Activated effector memory CD4-positive, alpha-beta T cell treated with Interleukin-2 at 50 U/mL for 16 hours (primary cell): ENCODE data around the gene MVP.

ENCODE experiments used
- DNase-seq: peaks from one replicate; pipeline ENCODE4 v3.0.0-alpha.2; 2020

Gene MVP

GRCh38 chr16:29804455-29805231, 15.6 kb upstream of the MVP start:
- DNase-seq = no peak

GRCh38 chr16:29805232-29806098, 14.8 kb upstream of the MVP start:
- peak; percentile 98 for DNase-seq

GRCh38 chr16:29806099-29806579, 14.1 kb upstream of the MVP start, which contains the start of gene MAZ:
TSS of gene MAZ (plus strand) at chr16:29806529. CDS start at chr16:29806702, 173 bp downstream.
- no peak for DNase-seq

DNA sequence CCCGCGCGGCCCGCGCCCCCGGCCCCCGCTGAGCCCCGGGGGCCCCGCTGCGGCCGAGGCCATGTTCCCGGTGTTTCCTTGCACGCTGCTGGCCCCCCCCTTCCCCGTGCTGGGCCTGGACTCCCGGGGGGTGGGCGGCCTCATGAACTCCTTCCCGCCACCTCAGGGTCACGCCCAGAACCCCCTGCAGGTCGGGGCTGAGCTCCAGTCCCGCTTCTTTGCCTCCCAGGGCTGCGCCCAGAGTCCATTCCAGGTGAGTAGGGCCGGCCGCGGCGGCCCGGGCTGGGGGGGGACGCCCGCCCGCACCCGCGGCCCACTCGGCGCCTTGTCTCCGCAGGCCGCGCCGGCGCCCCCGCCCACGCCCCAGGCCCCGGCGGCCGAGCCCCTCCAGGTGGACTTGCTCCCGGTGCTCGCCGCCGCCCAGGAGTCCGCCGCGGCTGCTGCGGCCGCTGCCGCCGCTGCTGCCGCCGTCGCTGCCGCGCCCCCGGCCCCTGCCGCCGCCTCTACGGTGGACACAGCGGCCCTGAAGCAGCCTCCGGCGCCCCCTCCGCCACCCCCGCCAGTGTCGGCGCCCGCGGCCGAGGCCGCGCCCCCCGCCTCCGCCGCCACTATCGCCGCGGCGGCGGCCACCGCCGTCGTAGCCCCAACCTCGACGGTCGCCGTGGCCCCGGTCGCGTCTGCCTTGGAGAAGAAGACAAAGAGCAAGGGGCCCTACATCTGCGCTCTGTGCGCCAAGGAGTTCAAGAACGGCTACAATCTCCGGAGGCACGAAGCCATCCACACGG, 13.4 kb upstream of the MVP start:
- peak; percentile 40 for DNase-seq

DNA sequence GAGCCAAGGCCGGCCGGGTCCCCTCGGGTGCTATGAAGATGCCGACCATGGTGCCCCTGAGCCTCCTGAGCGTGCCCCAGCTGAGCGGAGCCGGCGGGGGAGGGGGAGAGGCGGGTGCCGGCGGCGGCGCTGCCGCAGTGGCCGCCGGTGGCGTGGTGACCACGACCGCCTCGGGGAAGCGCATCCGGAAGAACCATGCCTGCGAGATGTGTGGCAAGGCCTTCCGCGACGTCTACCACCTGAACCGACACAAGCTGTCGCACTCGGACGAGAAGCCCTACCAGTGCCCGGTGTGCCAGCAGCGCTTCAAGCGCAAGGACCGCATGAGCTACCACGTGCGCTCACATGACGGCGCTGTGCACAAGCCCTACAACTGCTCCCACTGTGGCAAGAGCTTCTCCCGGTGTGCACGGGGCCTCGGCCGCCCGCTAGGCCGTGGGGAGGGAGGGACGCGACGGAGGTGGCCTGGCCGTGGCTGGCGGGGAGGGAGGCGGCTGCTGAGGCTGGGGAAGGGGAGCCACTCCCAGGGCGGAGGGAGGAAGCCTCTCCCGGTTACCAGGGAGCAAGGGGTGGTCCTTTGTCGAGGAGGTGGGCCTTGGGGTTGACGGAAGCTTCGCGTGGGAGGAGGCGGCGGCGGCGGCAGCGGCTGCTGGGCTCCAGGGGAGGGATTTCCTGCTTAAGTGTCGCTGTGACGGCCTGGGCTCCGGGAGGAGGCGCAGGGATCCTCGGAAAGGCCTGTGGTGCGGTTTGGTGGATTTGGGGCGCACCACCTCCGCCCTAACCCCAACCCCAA, 12.6 kb upstream of the MVP start:
- DNase-seq = peak; percentile 80

DNA sequence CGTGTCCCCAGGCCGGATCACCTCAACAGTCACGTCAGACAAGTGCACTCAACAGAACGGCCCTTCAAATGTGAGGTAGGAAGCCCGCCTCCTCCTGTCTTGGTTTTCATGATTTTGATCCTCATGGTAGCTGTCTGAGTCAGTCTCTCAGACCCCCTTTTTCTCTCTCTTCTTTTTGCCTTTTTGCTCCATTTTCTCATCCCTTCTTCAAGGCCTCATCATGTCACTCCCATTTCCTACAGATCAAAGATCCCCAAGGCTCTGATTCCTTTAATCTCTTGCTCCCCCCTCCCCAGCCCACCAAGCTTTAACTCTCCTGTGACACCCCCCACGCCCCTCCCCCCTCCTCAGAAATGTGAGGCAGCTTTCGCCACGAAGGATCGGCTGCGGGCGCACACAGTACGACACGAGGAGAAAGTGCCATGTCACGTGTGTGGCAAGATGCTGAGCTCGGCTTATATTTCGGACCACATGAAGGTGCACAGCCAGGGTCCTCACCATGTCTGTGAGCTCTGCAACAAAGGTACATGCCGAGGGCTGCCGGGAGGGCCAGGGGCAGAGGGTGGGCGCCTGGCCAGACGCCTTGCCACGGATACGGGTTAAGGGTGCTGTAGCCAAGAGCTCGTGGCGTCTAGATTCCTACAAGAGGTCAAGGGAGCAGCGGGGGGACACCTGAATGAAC, 11.9 kb upstream of the MVP start:
- no peak for DNase-seq

GRCh38 chr16:29809031-29809747, 11.1 kb upstream of the MVP start:
- DNase-seq = no peak

GRCh38 chr16:29809850-29810698, 10.2 kb upstream of the MVP start:
- DNase-seq = no peak

DNA sequence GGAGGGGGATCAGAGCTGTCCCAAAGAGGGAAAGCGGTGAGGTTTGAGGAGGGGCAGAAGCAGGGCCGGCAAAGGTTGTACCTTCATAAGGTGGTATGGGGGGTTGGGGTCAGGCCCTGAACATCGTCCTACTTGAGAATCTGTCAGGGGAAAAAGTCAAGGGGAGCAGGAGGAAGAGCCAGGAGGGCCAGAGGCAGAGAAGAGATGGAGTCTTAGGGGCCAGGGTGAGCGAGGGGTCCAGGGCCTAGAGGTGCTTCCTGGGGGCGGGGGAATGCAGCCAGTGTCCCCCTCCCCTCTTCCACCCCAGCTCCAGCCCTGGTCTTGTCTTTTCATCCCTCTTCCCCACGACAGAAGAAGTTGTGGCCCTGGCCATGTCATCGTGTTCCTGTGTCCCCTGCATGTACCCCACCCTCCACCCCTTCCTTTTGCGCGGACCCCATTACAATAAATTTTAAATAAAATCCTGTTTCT, 9.5 kb upstream of the MVP start:
- DNase-seq = no peak

DNA sequence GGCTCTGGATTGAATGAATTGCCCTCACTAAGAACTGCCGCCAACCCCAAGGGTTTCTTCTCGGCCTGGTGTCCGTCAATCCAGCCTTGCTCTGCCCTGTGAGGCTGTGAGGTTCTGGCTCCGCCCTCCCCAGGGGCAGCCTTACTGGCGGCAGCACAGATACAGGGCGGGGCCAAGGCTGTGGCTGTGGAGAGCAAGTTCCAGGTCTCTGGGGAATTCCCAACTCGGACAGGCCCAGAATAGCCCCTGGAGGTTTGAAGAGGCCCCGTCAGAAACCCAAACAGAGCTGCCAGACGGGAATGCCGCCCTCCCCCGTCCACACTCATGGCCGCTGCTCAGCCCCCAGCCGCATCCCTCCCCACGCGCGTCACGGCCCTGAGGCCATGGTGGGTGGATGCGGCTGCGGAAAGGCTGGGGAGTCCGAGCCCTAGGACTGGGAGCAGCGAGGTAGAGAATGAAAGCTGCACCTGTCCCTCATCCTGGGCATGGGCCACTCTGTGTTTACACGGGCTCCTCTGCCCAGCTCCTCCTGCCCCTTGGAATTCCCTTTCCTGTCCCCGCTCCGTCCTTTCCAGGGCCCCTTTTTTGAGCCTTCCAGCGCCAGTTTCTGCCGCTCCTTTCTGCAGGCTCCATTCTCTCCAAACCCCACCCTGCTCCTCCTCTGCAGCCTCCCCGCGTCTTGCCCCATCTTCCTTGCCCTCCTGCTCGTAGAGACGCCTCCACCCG, 8.9 kb upstream of the MVP start:
- DNase-seq = peak; percentile 52

DNA sequence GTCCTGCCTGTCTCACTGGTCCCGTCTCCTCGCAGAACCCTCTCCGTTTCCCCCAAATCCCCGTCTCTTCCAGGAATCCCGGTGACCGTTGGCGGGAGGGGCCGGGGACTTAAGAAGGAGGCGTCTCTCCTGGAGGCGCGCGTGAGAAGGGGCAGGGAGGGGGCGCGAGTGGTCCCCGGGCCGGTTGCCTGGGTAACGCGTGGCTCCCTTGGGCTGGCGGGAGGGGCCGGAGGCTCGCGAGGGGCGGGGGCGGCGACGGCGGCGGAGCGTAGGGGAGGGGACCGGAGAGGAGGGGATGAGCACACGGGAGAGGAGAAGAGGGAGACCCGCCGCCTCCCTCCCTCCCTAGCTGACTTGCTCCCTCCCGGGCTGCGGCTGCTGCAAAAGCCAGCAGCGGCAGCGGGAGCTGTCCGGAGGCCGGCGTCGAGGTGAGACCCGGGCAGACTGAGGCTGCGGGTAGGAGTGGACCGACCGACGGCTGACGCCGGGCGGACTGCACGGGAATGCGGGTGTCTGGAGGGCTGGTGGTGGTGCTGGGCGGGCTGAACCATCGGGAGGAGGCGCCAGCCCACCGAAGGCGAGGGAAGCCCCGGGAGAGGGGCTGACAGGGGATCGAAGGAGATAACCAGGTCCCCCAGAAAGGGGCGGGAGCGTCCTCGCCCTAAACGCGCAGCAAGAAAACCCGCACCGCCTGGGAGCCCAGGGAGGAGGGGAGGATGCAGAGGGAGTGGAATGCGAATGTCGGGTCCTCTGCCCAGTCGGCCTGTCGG, 8.2 kb upstream of the MVP start, which contains the start of gene PRRT2:
TSS of gene PRRT2 (plus strand) at position 298 of the 770 bp plus-strand sequence. CDS start 862 bp downstream, outside the sequence.
- DNase-seq = peak; percentile 18

- no peak for DNase-seq
Measured at GRCh38 chr16:29812754-29813643, 7.3 kb upstream of the MVP start.

DNA sequence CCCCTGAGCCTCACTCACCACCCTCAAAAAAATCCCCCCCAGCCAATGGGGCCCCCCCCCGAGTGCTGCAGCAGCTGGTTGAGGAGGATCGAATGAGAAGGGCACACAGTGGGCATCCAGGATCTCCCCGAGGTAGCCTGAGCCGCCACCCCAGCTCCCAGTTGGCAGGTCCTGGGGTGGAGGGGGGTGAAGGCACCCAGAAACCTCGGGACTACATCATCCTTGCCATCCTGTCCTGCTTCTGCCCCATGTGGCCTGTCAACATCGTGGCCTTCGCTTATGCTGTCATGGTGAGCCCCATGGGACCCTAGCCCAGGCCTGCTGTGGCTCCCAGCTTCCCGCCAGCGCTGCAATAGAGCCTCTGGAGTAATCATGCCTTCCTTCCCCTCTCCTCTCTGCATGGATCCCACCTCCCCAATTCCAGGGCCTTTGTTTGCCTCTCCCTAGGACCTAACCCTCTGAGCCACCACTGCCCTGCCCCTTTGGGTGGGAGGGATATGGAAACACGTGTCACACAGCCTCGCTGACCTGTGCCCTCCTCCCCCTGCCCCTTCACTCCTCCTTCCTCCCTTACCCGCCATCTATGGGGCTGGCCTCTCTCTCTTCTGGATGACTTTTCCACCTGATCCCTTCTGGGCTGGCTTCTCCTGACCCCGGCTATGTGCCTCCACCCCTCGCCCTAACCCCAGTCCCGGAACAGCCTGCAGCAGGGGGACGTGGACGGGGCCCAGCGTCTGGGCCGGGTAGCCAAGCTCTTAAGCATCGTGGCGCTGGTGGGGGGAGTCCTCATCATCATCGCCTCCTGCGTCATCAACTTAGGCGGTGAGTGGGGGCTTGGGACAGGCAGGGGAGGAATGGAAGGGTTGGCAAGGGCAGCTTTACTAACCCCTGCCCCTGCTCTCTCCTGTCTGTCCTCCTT, 6.4 kb upstream of the MVP start:
- no peak for DNase-seq

- no peak for DNase-seq
Measured at GRCh38 chr16:29814592-29814991, 5.7 kb upstream of the MVP start.

- no peak for DNase-seq
Measured at GRCh38 chr16:29815032-29815721, 5.1 kb upstream of the MVP start.
